H1 (cell line): ENCODE results near the gene USP17L21. TPM values are rescaled to one million over a fixed set of nuclear protein-coding genes. Genes with fewer than 3 reads are reported as not detected.
"Not testable (repeated sequence)": the region's sequence is repeated elsewhere in the genome, so short reads cannot be mapped to it uniquely, and the experiment has no call there.

Experiments used
- CTCF ChIA-PET: fragments of 300-600 bp; sonication (Branson Sonifier 250); formaldehyde crosslinking; loops from one replicate; lab custom pipeline; 2021; ENCODE audit not compliant: partially characterized antibody; lab: Charles Lee
- POLR2A ChIA-PET: fragments of 300-600 bp; sonication (Branson Sonifier 250); formaldehyde crosslinking; loops from one replicate; lab custom pipeline; 2021; ENCODE audit warnings: inconsistent platforms; ENCODE audit not compliant: partially characterized antibody; lab: Charles Lee
- DNase-seq, 2 experiments: peaks; one replicate each; pipeline versions ENCODE4 v3.0.0 to v3.0.0-alpha.2; 2010 to 2022; ENCODE audit warnings: low spot score in 2 of 2, low read depth in 1 of 2, mixed read lengths in 1 of 2
- FAIRE-seq: peaks from 2 replicates; lab custom pipeline; 2011; peaks lifted over from hg19 to GRCh38; lab: Jason Lieb, UNC
- H2AFZ ChIP-seq: 2 replicates; pipeline ENCODE4 v1.8.1; 2012; ENCODE audit warnings: low read length, inconsistent platforms
- H2AK5ac ChIP-seq: 2 replicates; pipeline ENCODE4 v1.6.1; 2013; ENCODE audit warnings: low read depth, low read length
- H2BK120ac ChIP-seq: replicated peaks from 2 replicates; pipeline ENCODE3; 2013; ENCODE audit warnings: low read depth, low read length, inconsistent platforms
- H2BK12ac ChIP-seq: 2 replicates; pipeline ENCODE4 v1.6.1; 2013; ENCODE audit warnings: low read depth, low read length
- H2BK15ac ChIP-seq: 2 replicates; pipeline ENCODE4 v1.6.1; 2013; ENCODE audit warnings: low read length
- H2BK20ac ChIP-seq: 2 replicates; pipeline ENCODE4 v1.6.1; 2013; ENCODE audit warnings: low read length
- H2BK5ac ChIP-seq: 2 replicates; pipeline ENCODE4 v1.6.1; 2013; ENCODE audit warnings: low read depth, low read length
- H3K14ac ChIP-seq: 2 replicates; pipeline ENCODE4 v1.6.1; 2013; ENCODE audit warnings: inconsistent platforms; ENCODE audit not compliant: insufficient read length
- H3K18ac ChIP-seq: 2 replicates; pipeline ENCODE4 v1.6.1; 2013; ENCODE audit warnings: low read length; ENCODE audit errors: extremely low read depth
- H3K23ac ChIP-seq: 2 replicates; pipeline ENCODE4 v1.6.1; 2013; ENCODE audit warnings: inconsistent platforms; ENCODE audit not compliant: insufficient read length
- H3K23me2 ChIP-seq: 2 replicates; pipeline ENCODE4 v1.6.1; 2013; ENCODE audit warnings: low read depth, low read length
- H3K27ac ChIP-seq: 2 replicates; pipeline ENCODE4 v1.6.1; 2011; ENCODE audit warnings: low read depth, low read length, inconsistent platforms
- H3K27me3 ChIP-seq, 4 experiments: replicated peaks in 1 of 4; 1 replicate in 1 of 4; 2 replicates in 3 of 4; pipeline versions ENCODE4 v1.6.1 to v1.8.1; 2011 to 2013; ENCODE audit warnings: low read length in 3 of 4, mild to moderate bottlenecking in 3 of 4, inconsistent platforms in 2 of 4, mixed read lengths in 2 of 4, moderate library complexity in 1 of 4; ENCODE audit not compliant: control insufficient read depth in 3 of 4, insufficient read depth in 3 of 4; ENCODE audit errors: extremely low read depth in 1 of 4
- H3K36me3 ChIP-seq, 4 experiments: 2 replicates each; pipeline versions ENCODE4 v1.6.1 to v1.8.1; 2011 to 2013; ENCODE audit warnings: mild to moderate bottlenecking in 4 of 4, low read length in 3 of 4, moderate library complexity in 2 of 4, control low read depth in 1 of 4, inconsistent platforms in 1 of 4; ENCODE audit not compliant: insufficient read depth in 4 of 4, control insufficient read depth in 2 of 4
- H3K4ac ChIP-seq: replicated peaks from 2 replicates; pipeline ENCODE3; 2013; ENCODE audit warnings: low read length, low read depth, mixed read lengths, inconsistent platforms; ENCODE audit not compliant: insufficient read length
- H3K4me1 ChIP-seq, 4 experiments: replicated peaks in 1 of 4; 1 replicate in 1 of 4; 2 replicates in 3 of 4; pipeline versions ENCODE4 v1.6.1 to v1.8.1; 2011 to 2013; ENCODE audit warnings: low read length in 3 of 4, inconsistent platforms in 2 of 4, mixed read lengths in 1 of 4; ENCODE audit not compliant: insufficient read depth in 4 of 4, control insufficient read depth in 3 of 4
- H3K4me2 ChIP-seq, 2 experiments: 2 replicates each; pipeline versions ENCODE4 v1.6.1 to v1.8.1; 2011 to 2013; ENCODE audit warnings: low read depth in 2 of 2, low read length in 2 of 2, control low read depth in 1 of 2, inconsistent platforms in 1 of 2, mild to moderate bottlenecking in 1 of 2; ENCODE audit not compliant: insufficient read depth in 1 of 2
- H3K4me3 ChIP-seq, 4 experiments: fragments of 200-600, 300-600 bp in 1 of 4; sonication (generic), shearing (Covaris generic), sonication (Bioruptor Twin) in 1 of 4; 2 replicates each; pipeline versions ENCODE4 v1.5.1 to v1.8.1; 2011 to 2016; ENCODE audit warnings: low read length in 4 of 4, low read depth in 3 of 4, control low read depth in 2 of 4, inconsistent platforms in 2 of 4, mild to moderate bottlenecking in 2 of 4, mixed read lengths in 1 of 4, moderate library complexity in 1 of 4; ENCODE audit not compliant: insufficient read depth in 2 of 4; ENCODE audit errors: extremely low read depth in 1 of 4
- H3K56ac ChIP-seq: replicated peaks from 2 replicates; pipeline ENCODE3; 2013; ENCODE audit warnings: low read depth, mild to moderate bottlenecking, mixed read lengths, low read length, inconsistent platforms; ENCODE audit not compliant: insufficient read length
- H3K79me1 ChIP-seq: 2 replicates; pipeline ENCODE4 v1.6.1; 2013; ENCODE audit warnings: low read depth, low read length, control low read depth
- H3K79me2 ChIP-seq, 2 experiments: 2 replicates each; pipeline versions ENCODE4 v1.6.1 to v1.8.1; 2012 to 2013; ENCODE audit warnings: low read length in 2 of 2, mild to moderate bottlenecking in 2 of 2, inconsistent platforms in 1 of 2; ENCODE audit not compliant: insufficient read depth in 2 of 2, control insufficient read depth in 1 of 2
- H3K9ac ChIP-seq, 4 experiments: replicated peaks in 1 of 4; 1 replicate in 1 of 4; 2 replicates in 3 of 4; pipeline versions ENCODE4 v1.6.1 to v1.8.1; 2011 to 2013; ENCODE audit warnings: low read depth in 3 of 4, low read length in 3 of 4, control low read depth in 2 of 4, mild to moderate bottlenecking in 2 of 4, moderate library complexity in 2 of 4, inconsistent platforms in 1 of 4; ENCODE audit errors: extremely low read depth in 1 of 4
- H3K9me3 ChIP-seq, 2 experiments: 2 replicates each; pipeline versions ENCODE4 v1.6.1 to v1.8.1; 2012 to 2013; ENCODE audit warnings: mild to moderate bottlenecking in 2 of 2, moderate library complexity in 2 of 2, control low read depth in 1 of 2, inconsistent platforms in 1 of 2, low read depth in 1 of 2, low read length in 1 of 2, mixed read lengths in 1 of 2; ENCODE audit not compliant: insufficient read depth in 2 of 2
- H4K20me1 ChIP-seq, 2 experiments: replicated peaks in 1 of 2; 2 replicates each; pipeline versions ENCODE3 to v1.8.1; 2011 to 2013; ENCODE audit warnings: inconsistent platforms in 2 of 2, low read length in 2 of 2, mild to moderate bottlenecking in 1 of 2; ENCODE audit not compliant: insufficient read depth in 2 of 2, control insufficient read depth in 1 of 2
- H4K5ac ChIP-seq: 2 replicates; pipeline ENCODE4 v1.6.1; 2013; ENCODE audit warnings: low read length, low read depth, mixed read lengths, inconsistent platforms; ENCODE audit not compliant: insufficient read length
- H4K8ac ChIP-seq: 2 replicates; pipeline ENCODE4 v1.8.0; 2013; ENCODE audit warnings: mild to moderate bottlenecking, moderate library complexity, low read length, inconsistent platforms; ENCODE audit not compliant: insufficient read depth; ENCODE audit errors: extremely low read depth
- H4K91ac ChIP-seq: replicated peaks from 2 replicates; pipeline ENCODE3; 2013; ENCODE audit warnings: low read length, mixed read lengths, inconsistent platforms; ENCODE audit not compliant: insufficient read length
- WGBS, 2 experiments: shearing (Covaris generic) in 1 of 2; methylation state at CpG; one replicate each; pipeline versions ENCODE4 v1.1.6 to v1.1.7; 2013 to 2015; ENCODE audit warnings: low lambda C conversion rate in 2 of 2, mixed read lengths in 2 of 2, inconsistent platforms in 1 of 2, low coverage in 1 of 2, missing lambda C conversion rate in 1 of 2; ENCODE audit not compliant: insufficient replicate concordance in 2 of 2, insufficient coverage in 1 of 2, insufficient read length in 1 of 2; ENCODE audit errors: extremely low coverage in 1 of 2, missing lambda C conversion rate in 1 of 2; 5-methylcytosine and 5-hydroxymethylcytosine counted together
- polyA plus RNA-seq, 7 experiments: library from polyadenylated mRNA; depleted of rRNA in 3 of 7; stranded (reverse) in 5 of 7; unstranded in 2 of 7; fragments of >200 nt in 5 of 7; fragments of 200-250 nt in 2 of 7; gene quantifications; 1 replicate in 5 of 7; 2 replicates in 1 of 7; 4 replicates in 1 of 7; pipeline versions ENCODE4 v1.2.1 to v1.2.3, GENCODE V29; 2011 to 2013; ENCODE audit warnings: missing spikeins in 2 of 7, mixed read lengths in 2 of 7
- total RNA-seq: library from RNA; stranded (reverse); fragmentation: NEBNext Ultra II Directional; extraction: Animal tissue kit (Norgen Biotek cat#: 25700); gene quantifications from 2 replicates; pipeline ENCODE4 v1.2.1, GENCODE V29; 2021

Gene USP17L21
- total and polyA plus RNA-seq, 2 of the 8 experiments (the other 6 are each of a cell fraction or from before 2014, with no cell fraction given): not detected

- WGBS, 2 experiments: 73% methylated on average over 9 of the region's 14 CpGs; no CpG with 5 or more reads in 1 of the 2 experiments
- H3K27me3 ChIP-seq, H2BK15ac ChIP-seq, H3K9me3 ChIP-seq, H2BK120ac ChIP-seq, H3K4me2 ChIP-seq, H3K79me2 ChIP-seq, H2AK5ac ChIP-seq, H3K4ac ChIP-seq, H2BK12ac ChIP-seq, H2AFZ ChIP-seq, H3K4me1 ChIP-seq, H3K14ac ChIP-seq, H3K18ac ChIP-seq, H4K8ac ChIP-seq, FAIRE-seq, H4K20me1 ChIP-seq, POLR2A ChIA-PET, DNase-seq, H3K9ac ChIP-seq, H3K36me3 ChIP-seq, H4K5ac ChIP-seq, H4K91ac ChIP-seq, H3K23ac ChIP-seq, H3K27ac ChIP-seq, H2BK5ac ChIP-seq, H2BK20ac ChIP-seq, H3K56ac ChIP-seq, H3K4me3 ChIP-seq, CTCF ChIA-PET, H3K79me1 ChIP-seq, H3K23me2 ChIP-seq: not testable (repeated sequence)
These were observed 48.0 kb upstream of the USP17L21 start for GRCh38 chr4:9214701-9215100.

GRCh38 chr4:9215105-9215504 is 47.6 kb upstream of the USP17L21 start, which contains the start of gene USP17L11:
TSS of gene USP17L11 (plus strand) at chr4:9215405. CDS start at chr4:9215405, 0 bp downstream.
- H2BK15ac ChIP-seq, H3K56ac ChIP-seq, H3K23me2 ChIP-seq, H4K20me1 ChIP-seq, H3K23ac ChIP-seq, H4K91ac ChIP-seq, H3K79me2 ChIP-seq, H3K9me3 ChIP-seq, H4K5ac ChIP-seq, H3K4me3 ChIP-seq, H3K4me2 ChIP-seq, H3K4me1 ChIP-seq, H2BK120ac ChIP-seq, H2BK5ac ChIP-seq, H3K36me3 ChIP-seq, H2AK5ac ChIP-seq, DNase-seq, H3K14ac ChIP-seq, H3K27me3 ChIP-seq, H3K18ac ChIP-seq, H2BK20ac ChIP-seq, H3K27ac ChIP-seq, CTCF ChIA-PET, H2AFZ ChIP-seq, FAIRE-seq, H3K79me1 ChIP-seq, H2BK12ac ChIP-seq, H4K8ac ChIP-seq, H3K4ac ChIP-seq, POLR2A ChIA-PET, H3K9ac ChIP-seq: not testable (repeated sequence)
- 95% methylated on average over 7 of the region's 14 CpGs; no CpG with 5 or more reads in 1 of the 2 experiments for WGBS, 2 experiments
